Body of pancreas (tissue), 4 donors: Measurements from ENCODE around the gene OLFML2A.
"Not testable (repeated sequence)": the region's sequence is repeated elsewhere in the genome, so short reads cannot be mapped to it uniquely, and the experiment has no call there.

Experiments
- CTCF ChIP-seq, 7 experiments: fragments of 450-650 bp in 4 of 7; fragments of 200-600 bp in 3 of 7; sonication (generic) in 3 of 7; IDR thresholded peaks; one replicate each; pipeline ENCODE4 v1.5.1; 2016 to 2019; ENCODE audit warnings: antibody characterized with exemption in 7 of 7
- POLR2A ChIP-seq, 3 donors: fragments of 450-650 bp; IDR thresholded peaks; one replicate each; pipeline ENCODE4 v1.6.1; 2016; ENCODE audit warnings: antibody characterized with exemption in 3 of 3, mild to moderate bottlenecking in 2 of 3

- TF ChIP-seq POLR2A, CTCF (IDR thresholded peaks at IDR 0.05): not testable (repeated sequence)
Measured at GRCh38 chr9:124734741-124735083, 42.2 kb upstream of the OLFML2A start.
